Osteoblast (primary cell): Measurements from ENCODE around the gene ATP8B2. TPM values are rescaled to one million over a fixed set of nuclear protein-coding genes. Genes with fewer than 3 reads are reported as not detected.

Experiments used
- DNase-seq: peaks from one replicate; pipeline ENCODE4 v3.0.0; 2011; ENCODE audit warnings: low spot score, mixed read lengths; ENCODE audit not compliant: insufficient read length; ENCODE audit errors: missing footprints
- H2AFZ ChIP-seq: 2 replicates; pipeline ENCODE4 v1.6.0; 2011; ENCODE audit warnings: mild to moderate bottlenecking, low read length
- H3K27ac ChIP-seq: 2 replicates; pipeline ENCODE4 v1.5.1; 2011; ENCODE audit warnings: mild to moderate bottlenecking, low read depth, low read length, moderate library complexity
- H3K27me3 ChIP-seq: 2 replicates; pipeline ENCODE4 v1.6.0; 2012; ENCODE audit warnings: mild to moderate bottlenecking, control low read depth, inconsistent platforms, low read length, moderate library complexity; ENCODE audit not compliant: insufficient read depth
- H3K36me3 ChIP-seq: 2 replicates; pipeline ENCODE4 v1.5.1; 2011; ENCODE audit warnings: mild to moderate bottlenecking, low read length, control low read depth, moderate library complexity; ENCODE audit not compliant: insufficient read depth
- H3K4me1 ChIP-seq: 2 replicates; pipeline ENCODE4 v1.5.1; 2011; ENCODE audit warnings: mild to moderate bottlenecking, low read length, control low read depth, moderate library complexity; ENCODE audit not compliant: insufficient read depth
- H3K4me2 ChIP-seq: 2 replicates; pipeline ENCODE4 v1.6.0; 2011; ENCODE audit warnings: mild to moderate bottlenecking, low read length; ENCODE audit not compliant: insufficient read depth
- H3K4me3 ChIP-seq: fragments of 200-600 bp; sonication (generic); 3 replicates; pipeline ENCODE4 v1.5.1; 2012; ENCODE audit warnings: mild to moderate bottlenecking, low read length, inconsistent platforms; ENCODE audit not compliant: insufficient read depth
- H3K79me2 ChIP-seq: 2 replicates; pipeline ENCODE4 v1.6.0; 2012; ENCODE audit warnings: mild to moderate bottlenecking, low read length, control low read depth, inconsistent platforms; ENCODE audit not compliant: insufficient read depth
- H3K9me3 ChIP-seq: 2 replicates; pipeline ENCODE4 v1.5.1; 2011; ENCODE audit warnings: low read depth, low read length, control low read depth
- H4K20me1 ChIP-seq: 2 replicates; pipeline ENCODE4 v1.6.0; 2012; ENCODE audit warnings: mild to moderate bottlenecking, low read length, control low read depth; ENCODE audit not compliant: insufficient read depth
- total RNA-seq: library from RNA; depleted of rRNA; stranded (reverse); fragments of >200 nt; gene quantifications from 2 replicates; pipeline ENCODE4 v1.2.3, GENCODE V29; 2012
- TF ChIP-seq, protein P1 (sequence below): IDR thresholded peaks from 2 replicates; pipeline ENCODE4 v1.5.1; 2011; ENCODE audit warnings: mild to moderate bottlenecking, low read depth, low read length, moderate library complexity; ENCODE audit errors: extremely low read depth

ATP8B2 gene
- total RNA-seq, 1 donor: 162 TPM

- Histone ChIP-seq H3K36me3 (peaks cover 93% of the 10 kb centered on the region), H4K20me1 (peaks cover 35% of the 10 kb centered on the region), H3K4me3 (no peak overlapping the region), H3K9me3 (no peaks in the 10 kb centered on the region), H3K27me3 (no peaks in the 10 kb centered on the region), H3K4me1 (no peaks in the 10 kb centered on the region), H3K4me2 (no peak overlapping the region), H3K79me2 (peaks cover 9% of the 10 kb centered on the region), H2AFZ (no peak overlapping the region), H3K27ac (no peak overlapping the region)
- TF ChIP-seq, protein P1, sequence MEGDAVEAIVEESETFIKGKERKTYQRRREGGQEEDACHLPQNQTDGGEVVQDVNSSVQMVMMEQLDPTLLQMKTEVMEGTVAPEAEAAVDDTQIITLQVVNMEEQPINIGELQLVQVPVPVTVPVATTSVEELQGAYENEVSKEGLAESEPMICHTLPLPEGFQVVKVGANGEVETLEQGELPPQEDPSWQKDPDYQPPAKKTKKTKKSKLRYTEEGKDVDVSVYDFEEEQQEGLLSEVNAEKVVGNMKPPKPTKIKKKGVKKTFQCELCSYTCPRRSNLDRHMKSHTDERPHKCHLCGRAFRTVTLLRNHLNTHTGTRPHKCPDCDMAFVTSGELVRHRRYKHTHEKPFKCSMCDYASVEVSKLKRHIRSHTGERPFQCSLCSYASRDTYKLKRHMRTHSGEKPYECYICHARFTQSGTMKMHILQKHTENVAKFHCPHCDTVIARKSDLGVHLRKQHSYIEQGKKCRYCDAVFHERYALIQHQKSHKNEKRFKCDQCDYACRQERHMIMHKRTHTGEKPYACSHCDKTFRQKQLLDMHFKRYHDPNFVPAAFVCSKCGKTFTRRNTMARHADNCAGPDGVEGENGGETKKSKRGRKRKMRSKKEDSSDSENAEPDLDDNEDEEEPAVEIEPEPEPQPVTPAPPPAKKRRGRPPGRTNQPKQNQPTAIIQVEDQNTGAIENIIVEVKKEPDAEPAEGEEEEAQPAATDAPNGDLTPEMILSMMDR: no peak
- no peak for DNase-seq
Observed at GRCh38 chr1:154342132-154342531, 16.8 kb downstream of the ATP8B2 start.

- Histone ChIP-seq H3K4me2 (no peak overlapping the region), H4K20me1 (peaks cover 32% of the 10 kb centered on the region), H3K79me2 (peaks cover 5% of the 10 kb centered on the region), H3K9me3 (no peaks in the 10 kb centered on the region), H3K4me3 (no peak overlapping the region), H3K27ac (no peak overlapping the region), H3K36me3 (peaks cover 89% of the 10 kb centered on the region), H3K27me3 (no peaks in the 10 kb centered on the region), H2AFZ (no peak overlapping the region), H3K4me1 (no peaks in the 10 kb centered on the region)
- TF ChIP-seq, protein P1: no peak
- peak; percentile 26 for DNase-seq
Observed at GRCh38 chr1:154342836-154343472, 17.6 kb downstream of the ATP8B2 start.

- H2AFZ ChIP-seq: no peak overlapping the region
- no peaks in the 10 kb centered on the region for H3K9me3 ChIP-seq
- peak; percentile 93 for DNase-seq
- no peak overlapping the region for H3K4me3 ChIP-seq
- no peaks in the 10 kb centered on the region for H3K27me3 ChIP-seq
- H4K20me1 ChIP-seq: peaks cover 30% of the 10 kb centered on the region
- no peaks in the 10 kb centered on the region for H3K4me1 ChIP-seq
- no peak overlapping the region for H3K4me2 ChIP-seq
- peaks cover 90% of the 10 kb centered on the region for H3K36me3 ChIP-seq
- no peaks in the 10 kb centered on the region for H3K79me2 ChIP-seq
- TF ChIP-seq, protein P1: peak; percentile 78
- H3K27ac ChIP-seq: no peak overlapping the region
Observed at GRCh38 chr1:154344977-154345837, 19.9 kb downstream of the ATP8B2 start.

GRCh38 chr1:154346276-154346917 lies 21.1 kb downstream of the ATP8B2 start:
- H3K9me3 ChIP-seq: no peaks in the 10 kb centered on the region
- TF ChIP-seq, protein P1: no peak
- H4K20me1 ChIP-seq: peaks cover 32% of the 10 kb centered on the region
- no peak overlapping the region for H3K4me2 ChIP-seq
- H3K27me3 ChIP-seq: no peaks in the 10 kb centered on the region
- H3K27ac ChIP-seq: no peak overlapping the region
- DNase-seq: peak; percentile 1
- H3K36me3 ChIP-seq: peaks cover 83% of the 10 kb centered on the region
- no peak overlapping the region for H3K4me3 ChIP-seq
- H3K79me2 ChIP-seq: no peaks in the 10 kb centered on the region
- no peaks in the 10 kb centered on the region for H3K4me1 ChIP-seq
- H2AFZ ChIP-seq: no peak overlapping the region
